NOMO-1 (cell line): ENCODE measurements around the gene SPATS2.
"Not testable (repeated sequence)": the region's sequence is repeated elsewhere in the genome, so short reads cannot be mapped to it uniquely, and the experiment has no call there.

Experiments used
- DNase-seq, 2 experiments: peaks; one replicate each; lab custom pipeline; 2025; ENCODE audit not compliant: unreplicated experiment in 2 of 2; lab: John Stamatoyannopoulos, UW

The SPATS2 gene

DNA sequence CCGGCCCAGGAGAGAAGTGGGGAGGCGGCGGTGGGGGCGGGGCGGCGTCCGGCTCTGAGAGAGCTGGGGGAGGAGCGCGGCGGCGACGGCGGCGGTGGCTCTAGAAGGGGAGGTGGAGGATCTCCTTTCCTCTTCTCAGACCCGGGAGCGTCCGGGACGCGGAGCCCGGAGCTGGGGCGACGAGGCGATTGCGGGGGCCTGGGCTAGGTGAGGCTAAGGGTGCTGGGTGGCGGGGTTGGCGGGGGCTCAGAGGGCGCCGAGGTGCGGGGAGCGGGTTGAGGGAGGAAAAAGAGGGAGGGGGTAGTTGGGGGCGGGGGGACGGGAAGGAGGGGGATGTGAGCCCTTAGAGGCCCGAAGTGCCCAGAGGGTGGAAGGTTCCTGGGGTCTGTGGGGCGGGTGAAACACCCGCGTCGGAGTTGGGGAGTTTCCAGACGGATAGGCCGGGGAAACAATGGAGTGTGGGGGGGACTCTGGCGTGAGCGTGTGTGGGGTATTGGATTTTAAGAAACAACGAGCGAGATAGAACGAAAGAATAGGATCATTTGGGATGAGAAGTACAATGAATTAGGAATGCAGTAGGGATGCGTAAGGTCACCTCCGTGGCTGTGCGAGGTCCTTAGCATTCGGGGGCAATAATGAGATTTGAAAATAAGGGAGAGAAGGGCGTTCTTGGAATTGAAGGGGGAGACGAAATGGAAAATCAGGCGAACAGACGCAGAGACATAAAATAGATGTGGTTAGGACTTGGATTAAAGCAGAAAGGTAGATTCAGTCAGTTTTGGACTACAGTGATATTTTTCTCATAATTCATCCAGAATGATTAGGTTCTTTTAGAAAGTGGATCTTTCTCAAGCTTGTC is at the start of gene SPATS2:
Gene SPATS2 (plus strand): TSS at position 82 of the 859 bp plus-strand sequence. CDS start 93,551 bp downstream, outside the sequence.
- DNase-seq: no peak

DNA sequence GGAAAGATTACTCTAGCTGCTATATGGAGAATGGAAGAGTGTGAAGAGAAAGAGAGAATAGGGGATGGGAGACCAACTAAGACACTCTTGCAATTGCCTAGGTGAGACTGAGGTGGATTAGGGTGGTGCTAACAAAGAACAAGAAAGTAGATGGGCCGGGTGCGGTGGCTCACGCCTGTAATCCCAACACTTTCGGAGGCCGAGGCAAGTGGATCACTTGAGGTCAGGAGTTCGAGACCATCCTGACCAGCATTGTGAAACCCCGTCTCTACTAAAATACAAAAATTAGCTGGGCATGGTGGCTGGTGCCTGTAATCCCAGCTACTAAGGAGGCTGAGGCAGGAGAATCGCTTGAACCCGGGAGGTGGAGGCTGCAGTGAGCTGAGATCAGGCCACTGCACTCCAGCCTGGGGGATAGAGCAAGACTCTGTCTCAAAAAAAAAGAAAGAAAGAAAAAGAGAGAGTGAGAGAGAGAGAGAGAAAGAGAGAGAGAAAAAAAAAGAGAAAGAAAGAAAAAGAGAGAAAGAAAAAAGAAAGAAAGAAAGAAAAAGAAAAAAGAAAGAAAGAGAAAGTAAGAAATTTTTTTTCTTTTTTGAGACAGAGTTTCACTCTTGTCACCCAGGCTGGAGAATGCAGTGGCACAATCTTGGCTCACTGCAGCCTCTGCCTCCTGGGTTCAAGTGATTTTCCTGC is 46.7 kb upstream of the SPATS2 start:
- DNase-seq: not testable (repeated sequence)

DNA sequence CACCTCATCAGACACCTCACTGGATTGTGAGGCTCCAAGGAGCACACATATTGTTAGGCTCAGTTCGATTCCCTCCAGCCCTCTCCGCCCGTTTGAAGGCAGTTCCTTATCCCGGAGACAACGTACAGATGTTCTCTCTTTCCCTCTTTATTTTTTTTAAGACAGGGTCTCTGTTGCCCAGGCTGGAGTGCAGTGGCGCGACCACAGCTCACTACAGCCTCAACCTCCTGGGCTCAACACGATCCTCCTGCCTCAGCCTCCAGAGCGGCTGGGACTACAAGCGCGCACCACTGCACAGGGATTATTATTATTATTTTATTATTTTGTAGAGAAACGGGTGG is 44.9 kb upstream of the SPATS2 start:
- no peak for DNase-seq

DNA sequence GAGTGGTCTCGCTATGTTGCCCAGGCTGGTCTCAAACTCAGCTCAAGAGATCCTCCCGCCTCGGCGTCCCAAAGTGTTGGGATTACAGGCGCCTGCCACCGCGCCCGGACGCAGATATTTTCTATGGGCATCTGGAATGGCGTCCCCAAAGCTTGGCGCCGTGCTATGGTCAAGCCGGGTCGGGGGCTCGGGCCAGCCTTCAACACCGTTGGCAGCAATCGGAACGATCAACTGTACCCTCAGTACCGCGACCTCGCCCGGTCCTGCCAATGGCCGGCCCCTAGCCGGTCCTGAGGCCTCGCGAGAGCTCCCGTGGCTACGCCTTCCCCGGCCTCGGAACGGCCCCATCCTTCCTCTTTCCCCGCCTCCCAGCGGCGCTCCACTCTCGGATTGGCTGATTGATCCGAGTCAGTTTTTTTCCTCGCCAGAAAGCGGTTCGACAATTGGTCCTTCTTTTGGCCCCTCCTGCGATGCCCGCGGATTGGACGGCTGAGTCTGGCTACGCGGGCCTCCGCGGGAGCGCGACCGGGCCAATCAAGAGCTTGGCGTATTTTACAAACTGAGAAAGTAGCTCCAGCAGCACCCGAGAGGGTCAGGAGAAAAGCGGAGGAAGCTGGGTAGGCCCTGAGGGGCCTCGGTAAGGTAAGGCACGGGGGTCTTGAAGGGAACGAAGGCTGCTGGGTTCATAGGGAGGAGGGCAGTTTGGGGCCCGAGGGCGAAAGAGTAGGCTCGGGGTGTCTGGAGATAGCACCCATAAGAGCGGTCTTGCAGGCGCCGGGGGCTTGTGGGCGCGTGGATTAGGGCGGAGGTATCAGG is 44.3 kb upstream of the SPATS2 start, which contains the start of gene TROAP:
Gene TROAP (plus strand): TSS at position 548 of the 816 bp plus-strand sequence. CDS start 354 bp downstream, outside the sequence.
- peak; percentile 98 to 99 for DNase-seq

DNA sequence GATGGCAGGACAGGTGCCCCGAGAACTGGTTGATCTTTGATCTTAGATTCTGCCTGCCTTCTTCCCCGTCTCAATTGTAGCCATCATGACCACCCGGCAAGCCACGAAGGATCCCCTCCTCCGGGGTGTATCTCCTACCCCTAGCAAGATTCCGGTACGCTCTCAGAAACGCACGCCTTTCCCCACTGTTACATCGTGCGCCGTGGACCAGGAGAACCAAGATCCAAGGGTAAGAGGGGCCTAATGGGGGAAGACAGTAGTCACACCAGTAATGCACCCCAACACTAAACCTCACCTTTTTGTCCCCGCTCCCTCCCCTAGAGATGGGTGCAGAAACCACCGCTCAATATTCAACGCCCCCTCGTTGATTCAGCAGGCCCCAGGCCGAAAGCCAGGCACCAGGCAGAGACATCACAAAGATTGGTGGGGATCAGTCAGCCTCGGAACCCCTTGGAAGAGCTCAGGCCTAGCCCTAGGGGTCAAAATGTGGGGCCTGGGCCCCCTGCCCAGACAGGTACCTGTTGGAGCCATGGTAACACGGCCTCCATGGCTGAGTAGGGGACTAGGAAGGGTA is 43.7 kb upstream of the SPATS2 start:
- no peak for DNase-seq

DNA sequence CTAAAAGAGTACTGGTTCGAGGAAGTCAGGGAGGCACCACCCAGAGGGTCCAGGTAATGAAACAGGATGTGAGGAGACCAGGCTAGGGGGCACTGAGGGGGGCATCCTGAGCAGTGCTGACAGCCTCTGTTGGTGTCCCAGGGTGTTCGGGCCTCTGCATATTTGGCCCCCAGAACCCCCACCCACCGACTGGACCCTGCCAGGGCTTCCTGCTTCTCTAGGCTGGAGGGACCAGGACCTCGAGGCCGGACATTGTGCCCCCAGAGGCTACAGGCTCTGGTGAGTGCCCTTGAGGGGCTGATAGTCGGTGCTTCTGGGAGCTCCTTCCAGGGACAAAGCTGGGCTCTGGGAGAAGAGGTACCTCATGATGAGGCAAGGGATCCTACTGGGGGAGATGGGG is 41.7 kb upstream of the SPATS2 start:
- no peak for DNase-seq

DNA sequence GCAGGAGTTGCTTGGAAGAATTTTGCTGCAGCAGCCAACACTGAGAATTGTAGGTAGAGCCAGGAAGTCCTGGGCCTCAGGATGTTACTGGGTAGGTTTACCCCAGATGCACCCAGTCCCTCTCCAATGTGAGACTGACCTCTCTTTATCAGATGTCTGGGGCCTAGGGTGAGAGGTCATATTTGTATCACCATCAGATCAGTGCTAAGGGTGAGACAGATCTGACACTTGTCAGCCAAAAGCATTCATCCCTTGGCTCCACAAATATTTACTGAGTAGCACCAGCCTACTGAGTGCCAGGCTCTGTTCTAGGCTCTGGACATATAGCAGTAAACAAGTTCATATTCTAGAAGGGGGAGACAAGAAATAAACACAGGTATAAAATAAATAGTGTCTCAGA is 39.9 kb upstream of the SPATS2 start:
- no peak for DNase-seq

DNA sequence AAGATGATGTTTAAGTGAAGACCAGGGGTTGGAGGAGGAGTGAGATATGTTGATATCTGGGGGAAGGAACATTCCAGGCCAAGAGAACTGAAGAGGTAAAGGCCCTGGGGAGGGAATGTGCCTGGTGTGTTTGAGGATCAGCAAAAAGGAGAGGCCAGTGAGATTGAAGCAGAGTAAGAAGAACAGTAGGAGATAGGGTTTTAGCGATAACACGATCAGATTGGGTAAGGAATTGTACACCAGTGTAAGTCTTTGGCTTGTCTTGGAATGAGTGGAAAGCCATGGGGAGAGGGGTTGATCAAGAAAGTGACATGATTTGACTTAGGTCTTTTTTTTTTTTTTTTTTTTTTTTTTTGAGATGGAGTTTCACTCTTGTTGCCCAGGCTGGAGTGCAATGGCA is 39.4 kb upstream of the SPATS2 start:
- no peak for DNase-seq

DNA sequence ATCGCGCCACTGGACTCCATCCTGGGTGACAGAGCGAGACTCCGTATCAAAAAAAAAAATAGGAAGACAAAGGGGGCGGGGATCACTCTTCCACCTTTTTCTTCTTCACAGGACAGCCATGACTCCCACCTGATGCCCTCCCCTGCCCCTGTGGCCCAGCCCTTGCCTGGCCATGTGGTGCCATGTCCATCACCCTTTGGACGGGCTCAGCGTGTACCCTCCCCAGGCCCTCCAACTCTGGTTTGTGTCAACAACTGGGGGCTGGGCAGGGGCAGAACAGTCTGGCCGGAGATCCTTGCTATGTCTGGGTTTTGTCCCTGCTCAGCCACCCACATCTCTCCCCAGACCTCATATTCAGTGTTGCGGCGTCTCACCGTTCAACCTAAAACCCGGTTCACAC is 38.4 kb upstream of the SPATS2 start:
- DNase-seq: no peak

DNA sequence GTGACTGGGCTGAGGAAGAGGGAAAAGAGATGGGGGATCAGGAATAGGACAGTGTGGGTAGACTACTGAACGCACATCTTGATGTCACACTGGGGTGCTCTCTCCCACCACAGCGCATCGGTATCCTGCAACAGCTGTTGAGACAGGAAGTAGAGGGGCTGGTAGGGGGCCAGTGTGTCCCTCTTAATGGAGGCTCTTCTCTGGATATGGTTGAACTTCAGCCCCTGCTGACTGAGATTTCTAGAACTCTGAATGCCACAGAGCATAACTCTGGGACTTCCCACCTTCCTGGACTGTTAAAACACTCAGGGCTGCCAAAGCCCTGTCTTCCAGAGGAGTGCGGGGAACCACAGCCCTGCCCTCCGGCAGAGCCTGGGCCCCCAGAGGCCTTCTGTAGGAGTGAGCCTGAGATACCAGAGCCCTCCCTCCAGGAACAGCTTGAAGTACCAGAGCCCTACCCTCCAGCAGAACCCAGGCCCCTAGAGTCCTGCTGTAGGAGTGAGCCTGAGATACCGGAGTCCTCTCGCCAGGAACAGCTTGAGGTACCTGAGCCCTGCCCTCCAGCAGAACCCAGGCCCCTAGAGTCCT is 37.1 kb upstream of the SPATS2 start:
- DNase-seq: no peak

DNA sequence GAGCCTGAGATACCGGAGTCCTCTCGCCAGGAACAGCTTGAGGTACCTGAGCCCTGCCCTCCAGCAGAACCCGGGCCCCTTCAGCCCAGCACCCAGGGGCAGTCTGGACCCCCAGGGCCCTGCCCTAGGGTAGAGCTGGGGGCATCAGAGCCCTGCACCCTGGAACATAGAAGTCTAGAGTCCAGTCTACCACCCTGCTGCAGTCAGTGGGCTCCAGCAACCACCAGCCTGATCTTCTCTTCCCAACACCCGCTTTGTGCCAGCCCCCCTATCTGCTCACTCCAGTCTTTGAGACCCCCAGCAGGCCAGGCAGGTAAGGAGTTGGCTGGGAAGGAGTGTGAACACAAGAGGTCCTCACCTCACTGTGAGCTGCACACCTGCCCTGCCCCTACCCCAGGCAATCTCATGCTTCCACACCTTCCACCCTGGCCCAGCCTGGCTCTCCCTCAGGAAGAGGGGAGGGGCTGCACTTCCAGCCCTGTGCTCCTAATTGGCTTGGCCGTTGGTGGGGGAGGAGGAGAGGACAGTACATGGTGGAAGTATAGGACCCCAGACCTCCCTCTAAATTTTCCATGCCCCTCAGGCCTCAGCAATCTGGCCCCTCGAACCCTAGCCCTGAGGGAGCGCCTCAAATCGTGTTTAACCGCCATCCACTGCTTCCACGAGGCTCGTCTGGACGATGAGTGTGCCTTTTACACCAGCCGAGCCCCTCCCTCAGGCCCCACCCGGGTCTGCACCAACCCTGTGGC is 36.5 kb upstream of the SPATS2 start:
- DNase-seq: no peak

DNA sequence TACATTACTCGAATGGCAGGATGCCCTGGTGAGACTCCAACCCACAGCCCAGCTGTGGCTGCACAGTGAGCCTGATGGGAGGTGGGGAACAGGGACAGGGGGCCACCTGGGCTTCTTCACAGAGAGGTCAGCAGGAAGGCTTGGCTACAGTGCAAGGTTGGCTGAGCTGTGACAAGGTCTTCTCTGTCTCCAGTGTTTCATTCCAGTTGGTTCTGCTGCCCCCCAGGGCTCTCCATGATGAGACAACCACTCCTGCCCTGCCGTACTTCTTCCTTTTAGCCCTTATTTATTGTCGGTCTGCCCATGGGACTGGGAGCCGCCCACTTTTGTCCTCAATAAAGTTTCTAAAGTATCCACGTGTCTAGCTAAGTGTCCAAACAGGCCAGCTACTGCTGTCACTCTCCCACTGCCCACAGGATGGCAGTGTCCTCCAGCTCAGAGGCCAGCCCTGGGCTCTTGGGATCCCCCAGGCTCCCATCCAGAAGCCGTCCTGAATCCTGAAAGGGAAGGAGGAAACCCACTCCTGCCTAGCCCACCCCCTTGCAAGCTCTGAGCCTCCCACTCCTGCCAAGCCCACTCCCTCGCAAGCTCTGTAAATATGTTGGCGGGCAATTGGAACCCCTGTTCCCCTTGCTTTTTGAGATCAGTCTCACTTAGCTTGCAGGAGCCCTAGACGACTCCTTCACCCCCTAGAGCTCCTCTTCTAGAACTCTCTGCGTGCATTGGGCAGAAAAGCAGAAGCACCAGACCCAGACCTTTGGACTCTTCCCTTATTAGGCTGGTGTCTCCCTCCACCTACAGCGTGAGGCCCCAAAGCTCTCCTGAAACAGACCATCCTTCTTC is 35.7 kb upstream of the SPATS2 start:
- peak; percentile 89 to 93 for DNase-seq

DNA sequence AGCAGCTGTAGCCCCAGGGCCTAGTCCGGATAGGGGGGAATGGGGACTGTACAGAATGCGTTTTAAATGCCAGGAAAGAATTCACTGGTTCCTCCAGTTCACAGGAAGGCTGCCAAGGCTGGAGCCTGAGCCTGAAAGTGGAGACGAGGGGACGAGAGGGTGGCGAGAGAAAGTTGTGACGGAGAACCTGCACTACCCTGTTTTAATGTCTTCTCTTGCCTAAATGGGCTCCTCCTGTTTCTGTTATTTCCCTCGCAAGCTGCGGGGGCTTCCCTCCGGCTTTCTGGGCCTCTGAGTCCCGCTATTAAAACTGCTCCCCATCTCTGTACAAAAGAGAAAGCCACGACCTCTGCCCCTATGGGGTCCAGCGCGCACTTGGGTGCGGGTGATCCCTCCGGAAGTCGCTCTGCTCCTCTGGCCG is 34.8 kb upstream of the SPATS2 start:
- DNase-seq: no peak

DNA sequence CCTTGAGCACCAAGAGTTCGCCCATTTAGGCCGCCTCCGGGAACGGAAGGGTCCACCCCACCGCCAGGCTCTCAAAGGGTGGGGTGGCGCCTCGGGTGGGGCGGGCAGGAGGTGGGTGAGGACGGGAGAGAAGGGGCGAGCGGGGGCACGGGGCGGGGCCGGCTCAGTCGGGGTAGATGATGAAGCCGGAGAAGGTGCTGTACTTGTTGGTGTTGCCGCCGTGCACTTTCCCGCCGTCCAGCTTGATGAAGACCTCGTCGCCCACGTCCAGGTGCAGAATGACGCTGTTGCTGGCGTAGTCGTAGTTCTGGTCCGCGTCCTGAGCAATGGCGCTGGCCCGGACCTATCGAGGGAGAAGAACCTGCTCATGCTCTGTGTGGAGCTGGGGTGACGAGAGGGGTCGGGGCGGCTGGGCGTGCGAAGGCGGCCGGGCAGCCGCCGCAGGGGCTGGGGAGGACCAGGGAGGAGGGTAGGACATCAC is 34.3 kb upstream of the SPATS2 start:
- no peak for DNase-seq

DNA sequence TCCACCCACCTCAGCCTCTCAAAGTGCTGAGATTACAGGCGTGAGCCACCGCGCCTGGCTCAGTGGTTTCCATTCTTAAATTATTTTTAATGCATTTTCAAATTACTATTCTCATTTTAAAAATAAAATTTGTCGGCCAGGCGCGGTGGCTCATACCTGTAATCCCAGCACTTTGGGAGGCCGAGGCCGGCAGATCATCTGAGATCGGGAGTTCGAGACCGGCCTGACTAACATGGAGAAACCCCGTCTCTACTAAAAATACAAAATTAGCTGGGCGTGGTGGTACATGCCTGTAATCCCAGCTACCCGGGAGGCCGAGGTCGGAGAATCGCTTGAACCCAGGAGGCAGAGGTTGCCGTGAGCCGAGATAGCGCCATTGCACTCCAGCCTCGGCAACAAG is 33.5 kb upstream of the SPATS2 start:
- not testable (repeated sequence) for DNase-seq

DNA sequence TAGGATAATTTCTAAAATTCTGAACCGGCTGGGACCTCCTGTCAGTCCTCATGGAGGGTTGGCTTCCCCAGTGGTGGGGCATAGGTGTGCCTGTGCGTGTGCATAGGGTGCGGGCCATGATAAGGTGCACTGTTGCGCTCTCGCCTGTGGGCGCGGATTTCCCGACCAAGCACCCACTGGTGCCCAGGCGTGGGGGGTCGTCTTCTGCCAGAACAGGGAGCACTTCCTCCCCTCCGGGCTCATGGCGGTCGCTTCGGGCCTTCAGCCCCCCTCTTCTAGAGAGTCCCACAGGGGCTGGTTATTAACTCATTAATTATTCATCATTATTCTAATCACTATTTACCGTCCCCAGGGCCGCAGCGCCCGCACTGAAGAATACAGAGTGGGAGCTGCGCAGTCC is 33.0 kb upstream of the SPATS2 start:
- DNase-seq: no peak

DNA sequence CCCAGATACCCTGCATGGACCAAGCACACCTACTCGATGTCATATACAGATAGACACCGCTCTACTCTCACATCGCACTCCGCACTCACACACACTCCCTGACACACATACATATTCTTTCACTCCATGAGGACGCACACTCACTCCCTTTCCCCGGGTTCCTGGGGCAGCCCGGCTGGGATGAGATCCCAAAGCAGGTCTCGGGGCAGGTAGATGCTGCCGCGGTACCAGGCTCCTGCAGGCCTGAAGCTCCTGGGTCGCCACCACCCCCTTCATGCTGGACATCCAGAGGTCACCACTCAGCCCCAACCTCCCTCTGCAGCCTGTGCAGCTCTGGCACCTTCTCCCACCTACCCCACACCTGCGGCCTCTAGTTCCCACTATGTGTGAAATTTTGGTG is 32.6 kb upstream of the SPATS2 start:
- DNase-seq: no peak

DNA sequence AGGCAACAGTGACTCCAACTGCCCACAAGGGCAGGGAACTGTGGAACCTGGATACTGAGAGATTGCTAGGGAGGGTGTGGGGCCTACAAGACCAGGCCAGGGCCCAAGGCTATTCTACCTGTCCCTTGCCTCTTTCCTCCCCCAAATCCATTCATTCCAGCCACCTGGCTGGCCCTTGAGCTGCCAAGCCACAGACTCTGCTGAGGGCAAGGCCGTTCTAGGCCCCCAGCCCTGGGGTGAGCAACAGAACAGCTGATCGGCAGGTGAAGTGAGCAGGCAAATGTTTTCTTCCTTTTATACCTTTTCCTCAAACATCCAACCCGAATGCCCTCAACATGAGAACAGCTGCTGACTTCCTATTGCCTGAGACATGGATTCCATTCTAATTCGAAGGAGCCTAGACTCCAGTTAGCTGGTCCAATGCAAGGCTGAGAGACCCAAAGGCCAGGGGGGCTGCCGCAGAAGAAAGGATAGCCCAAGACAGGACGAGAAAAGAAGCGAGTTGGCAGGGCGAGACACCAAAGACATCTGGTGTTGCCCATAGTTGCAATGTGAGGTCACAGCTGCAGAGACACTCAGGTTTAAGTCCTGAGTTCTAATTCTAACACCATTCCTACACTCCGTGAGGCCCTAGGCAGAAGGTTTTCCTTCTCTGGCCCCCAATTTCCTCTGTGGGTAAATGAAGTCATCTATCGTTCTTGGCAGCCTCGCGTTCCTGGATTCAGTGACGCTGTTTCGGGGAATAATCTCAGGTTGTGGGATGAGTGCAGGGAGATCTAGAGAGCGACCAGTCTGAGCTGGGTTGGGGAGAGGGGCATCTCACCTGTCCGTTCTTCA is 31.9 kb upstream of the SPATS2 start:
- no peak for DNase-seq
